ENCODE data around the gene SARDH.

SARDH gene

GRCh38 chr9:133659516-133659915 lies 78.6 kb downstream of the SARDH start:
- Histone ChIP-seq H3K4me3 (ENCODE audit: low read length) (no peak overlapping the region), H3F3A (ENCODE audit: control insufficient read depth, insufficient read depth) (no peaks in the 10 kb centered on the region), H3K4me2 (ENCODE audit: low read length) (no peak overlapping the region), H3K9me3 (ENCODE audit: control insufficient read depth, insufficient read depth, low read length) (no peaks in the 10 kb centered on the region), H3K79me2 (ENCODE audit: control insufficient read depth, low read length) (no peaks in the 10 kb centered on the region), H3K27ac (ENCODE audit: low read depth, low read length) (no peak overlapping the region), H4K20me1 (ENCODE audit: control insufficient read depth, insufficient read depth, low read depth, low read length) (no peaks in the 10 kb centered on the region), H3K4me1 (ENCODE audit: control insufficient read depth, low read length) (peaks cover 9% of the 10 kb centered on the region), H3K27me3 (ENCODE audit: control insufficient read depth, low read length) (peaks cover 17% of the 10 kb centered on the region), H3K36me3 (ENCODE audit: control insufficient read depth, low read length) (no peaks in the 10 kb centered on the region), H3K9me2 (replicated peaks; ENCODE audit: control insufficient read depth, low read length) (no peaks in the 10 kb centered on the region)
- TF ChIP-seq CTCF (IDR thresholded peaks at IDR 0.05; ENCODE audit: low read depth, low read length, poor library complexity, severe bottlenecking) = no peak
- TF ChIP-seq EZH2phosphoT487 (IDR thresholded peaks at IDR 0.05; ENCODE audit: borderline replicate concordance, low read length) = no peak

- Histone ChIP-seq H3K4me1 (ENCODE audit: control insufficient read depth, low read length) (peaks cover 9% of the 10 kb centered on the region), H3K27ac (ENCODE audit: low read depth, low read length) (no peak overlapping the region), H3K4me2 (ENCODE audit: low read length) (no peak overlapping the region), H3K4me3 (ENCODE audit: low read length) (no peak overlapping the region), H3K9me3 (ENCODE audit: control insufficient read depth, insufficient read depth, low read length) (no peaks in the 10 kb centered on the region), H4K20me1 (ENCODE audit: control insufficient read depth, insufficient read depth, low read depth, low read length) (no peaks in the 10 kb centered on the region), H3K9me2 (replicated peaks; ENCODE audit: control insufficient read depth, low read length) (no peaks in the 10 kb centered on the region), H3K79me2 (ENCODE audit: control insufficient read depth, low read length) (no peaks in the 10 kb centered on the region), H3K36me3 (ENCODE audit: control insufficient read depth, low read length) (no peaks in the 10 kb centered on the region), H3F3A (ENCODE audit: control insufficient read depth, insufficient read depth) (no peaks in the 10 kb centered on the region), H3K27me3 (ENCODE audit: control insufficient read depth, low read length) (peaks cover 17% of the 10 kb centered on the region)
- no peak for TF ChIP-seq EZH2phosphoT487 (IDR thresholded peaks at IDR 0.05; ENCODE audit: borderline replicate concordance, low read length)
- TF ChIP-seq CTCF (IDR thresholded peaks at IDR 0.05; ENCODE audit: low read depth, low read length, poor library complexity, severe bottlenecking) = no peak
These were observed 79.4 kb downstream of the SARDH start for GRCh38 chr9:133658442-133659431.

GRCh38 chr9:133657120-133657661 lies 81.0 kb downstream of the SARDH start:
- no peak for TF ChIP-seq EZH2phosphoT487 (IDR thresholded peaks at IDR 0.05; ENCODE audit: borderline replicate concordance, low read length)
- TF ChIP-seq CTCF (IDR thresholded peaks at IDR 0.05; ENCODE audit: low read depth, low read length, poor library complexity, severe bottlenecking) = no peak
- Histone ChIP-seq H3K79me2 (ENCODE audit: control insufficient read depth, low read length) (no peaks in the 10 kb centered on the region), H3K9me2 (replicated peaks; ENCODE audit: control insufficient read depth, low read length) (no peaks in the 10 kb centered on the region), H3K9me3 (ENCODE audit: control insufficient read depth, insufficient read depth, low read length) (no peaks in the 10 kb centered on the region), H3K36me3 (ENCODE audit: control insufficient read depth, low read length) (no peaks in the 10 kb centered on the region), H3F3A (ENCODE audit: control insufficient read depth, insufficient read depth) (no peaks in the 10 kb centered on the region), H4K20me1 (ENCODE audit: control insufficient read depth, insufficient read depth, low read depth, low read length) (no peaks in the 10 kb centered on the region), H3K27ac (ENCODE audit: low read depth, low read length) (no peak overlapping the region), H3K4me3 (ENCODE audit: low read length) (no peak overlapping the region), H3K27me3 (ENCODE audit: control insufficient read depth, low read length) (peaks cover 17% of the 10 kb centered on the region), H3K4me2 (ENCODE audit: low read length) (no peak overlapping the region), H3K4me1 (ENCODE audit: control insufficient read depth, low read length) (peaks cover 9% of the 10 kb centered on the region)
